Gastrocnemius medialis (tissue), 4 donors: ENCODE data around the gene STPG4.

Experiments used
- CTCF ChIP-seq, 5 experiments: fragments of 450-650 bp in 3 of 5; fragments of 200-600 bp in 2 of 5; sonication (generic) in 2 of 5; IDR thresholded peaks in 4 of 5; conservative IDR thresholded peaks in 1 of 5; 1 replicate in 4 of 5; 2 replicates in 1 of 5; pipeline ENCODE4 v1.5.1; 2016 to 2019; ENCODE audit warnings: antibody characterized with exemption in 5 of 5, mild to moderate bottlenecking in 3 of 5, moderate library complexity in 3 of 5
- POLR2A ChIP-seq, 2 donors: fragments of 450-650 bp; IDR thresholded peaks; one replicate each; pipeline ENCODE4 v1.6.1; 2017; ENCODE audit warnings: antibody characterized with exemption in 2 of 2, mild to moderate bottlenecking in 2 of 2, moderate library complexity in 2 of 2

GRCh38 chr2:47097563-47097962 is 57.5 kb downstream of the STPG4 start:
- TF ChIP-seq CTCF (IDR thresholded peaks at IDR 0.05 in 4 of 5, conservative IDR thresholded peaks at IDR 0.05 in 1 of 5) (no peak), POLR2A (IDR thresholded peaks at IDR 0.05) (no peak)
